Liver (tissue), 9 donors: ENCODE measurements around the gene LAMTOR2. TPM values are rescaled to one million over a fixed set of nuclear protein-coding genes. Genes with fewer than 3 reads are reported as not detected.

Experiments used
- DNase-seq: peaks from one replicate; pipeline ENCODE4 v3.0.0-alpha.2; 2017; ENCODE audit warnings: low spot score
- H3K27ac ChIP-seq, 2 donors: one replicate each; pipeline ENCODE4 v1.7.0; 2013; ENCODE audit warnings: inconsistent platforms in 2 of 2, low read length in 2 of 2, control low read depth in 1 of 2, low read depth in 1 of 2, mild to moderate bottlenecking in 1 of 2
- H3K27me3 ChIP-seq, 4 donors: one replicate each; pipeline versions ENCODE4 v1.6.1 to v1.7.0; 2013; ENCODE audit warnings: low read length in 3 of 4, inconsistent platforms in 1 of 4, mild to moderate bottlenecking in 1 of 4, moderate library complexity in 1 of 4; ENCODE audit not compliant: control insufficient read depth in 4 of 4, insufficient read depth in 4 of 4
- H3K36me3 ChIP-seq, 4 donors: one replicate each; pipeline versions ENCODE4 v1.6.1 to v1.7.0; 2013; ENCODE audit warnings: low read length in 3 of 4, mild to moderate bottlenecking in 3 of 4, low read depth in 1 of 4, moderate library complexity in 1 of 4; ENCODE audit not compliant: control insufficient read depth in 4 of 4, insufficient read depth in 3 of 4
- H3K4me1 ChIP-seq, 4 donors: one replicate each; pipeline versions ENCODE4 v1.6.1 to v1.7.0; 2013; ENCODE audit warnings: low read length in 3 of 4, mild to moderate bottlenecking in 3 of 4, moderate library complexity in 1 of 4; ENCODE audit not compliant: control insufficient read depth in 4 of 4, insufficient read depth in 4 of 4
- H3K4me3 ChIP-seq, 3 donors: one replicate each; pipeline versions ENCODE4 v1.6.1 to v1.7.0; 2013; ENCODE audit warnings: low read length in 3 of 3, control low read depth in 1 of 3, low read depth in 1 of 3, mild to moderate bottlenecking in 1 of 3
- H3K9ac ChIP-seq, 2 donors: one replicate each; pipeline ENCODE4 v1.7.0; 2013; ENCODE audit warnings: low read length in 2 of 2, mild to moderate bottlenecking in 2 of 2, moderate library complexity in 2 of 2, control low read depth in 1 of 2, low read depth in 1 of 2
- H3K9me3 ChIP-seq, 4 donors: one replicate each; pipeline versions ENCODE4 v1.6.1 to v1.7.0; 2013; ENCODE audit warnings: low read length in 3 of 4; ENCODE audit not compliant: control insufficient read depth in 4 of 4
- EGR1 ChIP-seq, 2 donors: IDR thresholded peaks; 2 replicates each; pipeline ENCODE4 v1.6.1; 2016 to 2018; ENCODE audit warnings: antibody characterized with exemption in 2 of 2, low read depth in 2 of 2
- FOXA2 ChIP-seq: IDR thresholded peaks from 2 replicates; pipeline ENCODE4 v1.6.1; 2016; ENCODE audit warnings: antibody characterized with exemption
- GABPA ChIP-seq, 2 donors: IDR thresholded peaks in 1 of 2; conservative IDR thresholded peaks in 1 of 2; 2 replicates each; pipeline ENCODE4 v1.6.1; 2016; ENCODE audit warnings: antibody characterized with exemption in 2 of 2, mild to moderate bottlenecking in 1 of 2, moderate library complexity in 1 of 2
- HNF4A ChIP-seq, 2 donors: conservative IDR thresholded peaks; 2 replicates each; pipeline ENCODE4 v1.6.1; 2016; ENCODE audit warnings: antibody characterized with exemption in 2 of 2, mild to moderate bottlenecking in 2 of 2
- HNF4G ChIP-seq: IDR thresholded peaks from 2 replicates; pipeline ENCODE4 v1.6.1; 2016; ENCODE audit warnings: antibody characterized with exemption
- JUND ChIP-seq, 2 donors: IDR thresholded peaks; 2 replicates each; pipeline ENCODE4 v1.6.1; 2016; ENCODE audit warnings: antibody characterized with exemption in 2 of 2
- NR2F2 ChIP-seq: IDR thresholded peaks from 2 replicates; pipeline ENCODE4 v1.6.1; 2016; ENCODE audit warnings: antibody characterized with exemption
- RAD21 ChIP-seq, 2 donors: IDR thresholded peaks; 2 replicates each; pipeline ENCODE4 v1.6.1; 2016; ENCODE audit warnings: antibody characterized with exemption in 2 of 2, mild to moderate bottlenecking in 2 of 2
- RXRA ChIP-seq, 2 donors: IDR thresholded peaks; 2 replicates each; pipeline ENCODE4 v1.6.1; 2017 to 2018; ENCODE audit warnings: antibody characterized with exemption in 2 of 2, mild to moderate bottlenecking in 1 of 2
- YY1 ChIP-seq: IDR thresholded peaks from 2 replicates; pipeline ENCODE4 v1.6.1; 2016; ENCODE audit warnings: antibody characterized with exemption, mild to moderate bottlenecking
- WGBS: extraction: QIAGEN DNeasy Blood & Tissue Kit; methylation state at CpG from one replicate; pipeline ENCODE4 v1.1.7; 2013; 5-methylcytosine and 5-hydroxymethylcytosine counted together
- polyA plus RNA-seq, 2 donors: library from polyadenylated mRNA; stranded (reverse) in 1 of 2; unstranded in 1 of 2; fragments of 200-250 nt in 1 of 2; fragments of >200 nt in 1 of 2; fragmentation: Nextera tagmentation in 1 of 2; extraction: Ambion mirVana in 1 of 2; gene quantifications; one replicate each; pipeline versions ENCODE4 v1.2.1 to v1.2.3, GENCODE V29; 2013 to 2015
- total RNA-seq, 2 donors: library from RNA; depleted of rRNA; stranded (reverse); fragments of >200 nt; gene quantifications; one replicate each; pipeline ENCODE4 v1.2.3, GENCODE V29; 2014
- TF ChIP-seq, protein P1 (sequence below): IDR thresholded peaks from 2 replicates; pipeline ENCODE4 v1.6.1; 2016; ENCODE audit warnings: antibody characterized with exemption
- TF ChIP-seq, protein P2 (sequence below): IDR thresholded peaks from 2 replicates; pipeline ENCODE4 v1.6.1; 2016; ENCODE audit warnings: antibody characterized with exemption
- TF ChIP-seq, protein P3 (sequence below): IDR thresholded peaks from 2 replicates; pipeline ENCODE4 v1.6.1; 2016; ENCODE audit warnings: antibody characterized with exemption, mild to moderate bottlenecking
- TF ChIP-seq, protein P4 (sequence below): fragments of 150-350 bp; IDR thresholded peaks from 2 replicates; pipeline ENCODE4 v1.5.1; 2017; ENCODE audit warnings: improper control_type of control experiment, low read depth, low read length; ENCODE audit not compliant: missing input control
- donor health status: healthy.
- donor health status: healthy.
- donor health status: healthy.
- donor health status: healthy.
- donor health status: healthy.

LAMTOR2 gene
- total and polyA plus RNA-seq, 4 donors, result 30.4 to 152 (median 79.0) TPM

DNA sequence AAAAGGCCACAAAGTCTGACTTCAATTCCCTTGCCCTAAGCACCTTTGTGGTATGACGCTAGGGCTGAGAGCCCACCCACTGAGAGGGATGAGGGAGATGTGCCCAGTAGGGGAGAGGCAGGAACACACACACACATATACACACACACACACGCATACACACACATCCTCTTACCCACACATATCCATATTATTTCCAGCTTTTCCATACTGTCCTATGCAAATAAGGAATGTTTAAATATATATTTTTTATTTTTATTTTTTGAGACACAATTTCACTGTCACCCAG is 9.4 kb downstream of the LAMTOR2 start:
- no peak for DNase-seq
- TF ChIP-seq, protein P1, sequence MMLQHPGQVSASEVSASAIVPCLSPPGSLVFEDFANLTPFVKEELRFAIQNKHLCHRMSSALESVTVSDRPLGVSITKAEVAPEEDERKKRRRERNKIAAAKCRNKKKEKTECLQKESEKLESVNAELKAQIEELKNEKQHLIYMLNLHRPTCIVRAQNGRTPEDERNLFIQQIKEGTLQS, result no peak
- no peak for TF ChIP-seq JUND (IDR thresholded peaks at IDR 0.05)
- TF ChIP-seq GABPA (IDR thresholded peaks at IDR 0.05 in 1 of 2, conservative IDR thresholded peaks at IDR 0.05 in 1 of 2), result no peak
- no peak for TF ChIP-seq RXRA (IDR thresholded peaks at IDR 0.05)
- TF ChIP-seq EGR1 (IDR thresholded peaks at IDR 0.05; ENCODE audit: low read depth in 2 of 2), result no peak
- TF ChIP-seq FOXA2, result no peak
- no peak for TF ChIP-seq YY1
- TF ChIP-seq NR2F2, result no peak
- no peak for TF ChIP-seq HNF4A (conservative IDR thresholded peaks at IDR 0.05)
- TF ChIP-seq RAD21 (IDR thresholded peaks at IDR 0.05), result no peak
- Histone ChIP-seq H3K4me3 (no peak overlapping the region), H3K27me3 (no peaks in the 10 kb centered on the region), H3K4me1 (peaks cover 0 to 2% (median 0%) of the 10 kb centered on the region in 4 donors), H3K36me3 (no peaks in the 10 kb centered on the region), H3K27ac (no peak overlapping the region), H3K9ac (no peak overlapping the region), H3K9me3 (no peaks in the 10 kb centered on the region)
- WGBS, result 84% methylated on average over 2 of the region's 2 CpGs

DNA sequence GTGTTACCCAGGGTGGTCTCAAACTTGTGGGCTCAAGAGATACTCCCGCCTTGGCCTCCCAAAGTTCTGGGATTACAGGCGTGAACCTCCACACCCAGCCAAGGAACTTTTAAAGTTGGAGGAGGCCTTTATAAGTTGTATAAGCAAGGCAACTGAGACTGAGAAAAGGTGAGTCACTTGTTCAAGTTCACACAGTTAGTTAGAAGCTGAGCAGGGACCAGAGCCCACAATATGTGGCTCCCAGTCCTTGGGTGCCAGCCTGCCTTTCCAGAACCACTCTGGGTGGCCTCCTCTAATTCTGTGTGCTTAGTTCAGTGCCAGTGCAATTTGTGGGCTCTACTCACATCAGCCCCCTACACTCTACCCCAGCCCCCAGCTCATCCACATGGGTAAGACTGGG is 10.0 kb downstream of the LAMTOR2 start:
- WGBS, result 93% methylated on average over 2 of the region's 2 CpGs
- TF ChIP-seq JUND (IDR thresholded peaks at IDR 0.05) (no peak), FOXA2 (no peak), GABPA (IDR thresholded peaks at IDR 0.05 in 1 of 2, conservative IDR thresholded peaks at IDR 0.05 in 1 of 2) (no peak), HNF4G (no peak), HNF4A (conservative IDR thresholded peaks at IDR 0.05) (no peak), RXRA (IDR thresholded peaks at IDR 0.05) (no peak)
- TF ChIP-seq, protein P2, sequence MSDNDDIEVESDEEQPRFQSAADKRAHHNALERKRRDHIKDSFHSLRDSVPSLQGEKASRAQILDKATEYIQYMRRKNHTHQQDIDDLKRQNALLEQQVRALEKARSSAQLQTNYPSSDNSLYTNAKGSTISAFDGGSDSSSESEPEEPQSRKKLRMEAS, result no peak
- TF ChIP-seq, protein P3, sequence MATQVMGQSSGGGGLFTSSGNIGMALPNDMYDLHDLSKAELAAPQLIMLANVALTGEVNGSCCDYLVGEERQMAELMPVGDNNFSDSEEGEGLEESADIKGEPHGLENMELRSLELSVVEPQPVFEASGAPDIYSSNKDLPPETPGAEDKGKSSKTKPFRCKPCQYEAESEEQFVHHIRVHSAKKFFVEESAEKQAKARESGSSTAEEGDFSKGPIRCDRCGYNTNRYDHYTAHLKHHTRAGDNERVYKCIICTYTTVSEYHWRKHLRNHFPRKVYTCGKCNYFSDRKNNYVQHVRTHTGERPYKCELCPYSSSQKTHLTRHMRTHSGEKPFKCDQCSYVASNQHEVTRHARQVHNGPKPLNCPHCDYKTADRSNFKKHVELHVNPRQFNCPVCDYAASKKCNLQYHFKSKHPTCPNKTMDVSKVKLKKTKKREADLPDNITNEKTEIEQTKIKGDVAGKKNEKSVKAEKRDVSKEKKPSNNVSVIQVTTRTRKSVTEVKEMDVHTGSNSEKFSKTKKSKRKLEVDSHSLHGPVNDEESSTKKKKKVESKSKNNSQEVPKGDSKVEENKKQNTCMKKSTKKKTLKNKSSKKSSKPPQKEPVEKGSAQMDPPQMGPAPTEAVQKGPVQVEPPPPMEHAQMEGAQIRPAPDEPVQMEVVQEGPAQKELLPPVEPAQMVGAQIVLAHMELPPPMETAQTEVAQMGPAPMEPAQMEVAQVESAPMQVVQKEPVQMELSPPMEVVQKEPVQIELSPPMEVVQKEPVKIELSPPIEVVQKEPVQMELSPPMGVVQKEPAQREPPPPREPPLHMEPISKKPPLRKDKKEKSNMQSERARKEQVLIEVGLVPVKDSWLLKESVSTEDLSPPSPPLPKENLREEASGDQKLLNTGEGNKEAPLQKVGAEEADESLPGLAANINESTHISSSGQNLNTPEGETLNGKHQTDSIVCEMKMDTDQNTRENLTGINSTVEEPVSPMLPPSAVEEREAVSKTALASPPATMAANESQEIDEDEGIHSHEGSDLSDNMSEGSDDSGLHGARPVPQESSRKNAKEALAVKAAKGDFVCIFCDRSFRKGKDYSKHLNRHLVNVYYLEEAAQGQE, result no peak
- TF ChIP-seq, protein P4, sequence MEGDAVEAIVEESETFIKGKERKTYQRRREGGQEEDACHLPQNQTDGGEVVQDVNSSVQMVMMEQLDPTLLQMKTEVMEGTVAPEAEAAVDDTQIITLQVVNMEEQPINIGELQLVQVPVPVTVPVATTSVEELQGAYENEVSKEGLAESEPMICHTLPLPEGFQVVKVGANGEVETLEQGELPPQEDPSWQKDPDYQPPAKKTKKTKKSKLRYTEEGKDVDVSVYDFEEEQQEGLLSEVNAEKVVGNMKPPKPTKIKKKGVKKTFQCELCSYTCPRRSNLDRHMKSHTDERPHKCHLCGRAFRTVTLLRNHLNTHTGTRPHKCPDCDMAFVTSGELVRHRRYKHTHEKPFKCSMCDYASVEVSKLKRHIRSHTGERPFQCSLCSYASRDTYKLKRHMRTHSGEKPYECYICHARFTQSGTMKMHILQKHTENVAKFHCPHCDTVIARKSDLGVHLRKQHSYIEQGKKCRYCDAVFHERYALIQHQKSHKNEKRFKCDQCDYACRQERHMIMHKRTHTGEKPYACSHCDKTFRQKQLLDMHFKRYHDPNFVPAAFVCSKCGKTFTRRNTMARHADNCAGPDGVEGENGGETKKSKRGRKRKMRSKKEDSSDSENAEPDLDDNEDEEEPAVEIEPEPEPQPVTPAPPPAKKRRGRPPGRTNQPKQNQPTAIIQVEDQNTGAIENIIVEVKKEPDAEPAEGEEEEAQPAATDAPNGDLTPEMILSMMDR, result no peak

More for the DNA sequence above, 10.0 kb downstream of the LAMTOR2 start:
- Histone ChIP-seq H3K36me3 (no peaks in the 10 kb centered on the region), H3K4me1 (peaks cover under 1 to 4% (median 3%) of the 10 kb centered on the region in 4 donors), H3K4me3 (no peak overlapping the region), H3K9ac (no peak overlapping the region), H3K27me3 (no peaks in the 10 kb centered on the region), H3K27ac (no peak overlapping the region), H3K9me3 (no peaks in the 10 kb centered on the region)
- DNase-seq, result no peak
